Measurements from ENCODE around the gene MAST4. TPM values are rescaled to one million over a fixed set of nuclear protein-coding genes. Genes with fewer than 3 reads are reported as not detected.

The MAST4 gene
- total and polyA plus RNA-seq, 2 donors (not counting 1 experiment from before 2014, with no cell fraction given) = 7.0 to 15.2 TPM

DNA sequence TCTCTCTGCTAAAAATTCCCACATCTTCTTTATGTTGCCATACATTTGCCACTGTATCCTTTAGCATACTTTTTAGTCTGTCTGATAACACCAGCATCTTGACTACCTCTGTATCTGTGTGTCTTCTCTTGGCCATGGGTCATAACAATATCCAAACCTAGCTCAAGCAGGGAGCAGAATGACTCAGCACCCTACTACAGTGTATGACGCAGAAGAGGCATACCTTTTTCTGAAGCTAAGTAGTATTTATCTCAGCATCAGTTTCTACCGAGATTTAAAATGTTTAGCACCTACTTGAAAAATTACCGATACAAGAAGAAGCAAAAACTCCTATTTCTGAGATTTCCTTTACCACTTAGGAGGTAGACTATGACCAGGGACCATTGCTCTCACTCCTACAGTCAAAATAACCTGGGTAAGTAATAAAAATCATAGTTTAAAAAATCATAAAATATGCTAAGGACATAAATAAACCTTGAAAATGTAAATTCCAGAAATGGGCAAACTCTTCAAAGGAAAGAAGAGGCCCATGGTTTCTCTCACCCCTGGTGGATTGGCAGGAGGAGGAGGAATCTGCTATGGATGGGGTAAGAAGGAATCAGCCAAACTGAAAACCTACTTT, 286.5 kb downstream of the MAST4 start:
- Histone ChIP-seq H2AFZ (ENCODE audit: low read length) (no peak overlapping the region), H3K4me1 (ENCODE audit: control insufficient read depth, extremely low read depth, insufficient read depth, low read length) (no peaks in the 10 kb centered on the region), H3K9ac (ENCODE audit: insufficient read depth, low read length) (no peak overlapping the region), H3K4me2 (ENCODE audit: extremely low read depth, insufficient read depth, low read length) (no peak overlapping the region), H3K36me3 (ENCODE audit: control insufficient read depth, insufficient read depth, low read length) (no peaks in the 10 kb centered on the region), H3K27ac (ENCODE audit: insufficient read depth, low read length) (no peak overlapping the region), H3K27me3 (ENCODE audit: control insufficient read depth, insufficient read depth, low read length) (no peaks in the 10 kb centered on the region), H3K4me3 (replicated peaks in 1 of 4; ENCODE audit: control extremely low read depth in 1 of 4, insufficient read depth in 1 of 4, low read depth in 3 of 4, low read length in 4 of 4) (no peak overlapping the region), H4K20me1 (ENCODE audit: control insufficient read depth, extremely low read depth, insufficient read depth, low read length) (no peaks in the 10 kb centered on the region), H3K79me2 (ENCODE audit: control insufficient read depth, insufficient read depth, low read length) (no peaks in the 10 kb centered on the region), H3K9me3 (ENCODE audit: control insufficient read depth, insufficient read depth, low read depth, low read length) (no peaks in the 10 kb centered on the region)
- TF ChIP-seq, protein P1, sequence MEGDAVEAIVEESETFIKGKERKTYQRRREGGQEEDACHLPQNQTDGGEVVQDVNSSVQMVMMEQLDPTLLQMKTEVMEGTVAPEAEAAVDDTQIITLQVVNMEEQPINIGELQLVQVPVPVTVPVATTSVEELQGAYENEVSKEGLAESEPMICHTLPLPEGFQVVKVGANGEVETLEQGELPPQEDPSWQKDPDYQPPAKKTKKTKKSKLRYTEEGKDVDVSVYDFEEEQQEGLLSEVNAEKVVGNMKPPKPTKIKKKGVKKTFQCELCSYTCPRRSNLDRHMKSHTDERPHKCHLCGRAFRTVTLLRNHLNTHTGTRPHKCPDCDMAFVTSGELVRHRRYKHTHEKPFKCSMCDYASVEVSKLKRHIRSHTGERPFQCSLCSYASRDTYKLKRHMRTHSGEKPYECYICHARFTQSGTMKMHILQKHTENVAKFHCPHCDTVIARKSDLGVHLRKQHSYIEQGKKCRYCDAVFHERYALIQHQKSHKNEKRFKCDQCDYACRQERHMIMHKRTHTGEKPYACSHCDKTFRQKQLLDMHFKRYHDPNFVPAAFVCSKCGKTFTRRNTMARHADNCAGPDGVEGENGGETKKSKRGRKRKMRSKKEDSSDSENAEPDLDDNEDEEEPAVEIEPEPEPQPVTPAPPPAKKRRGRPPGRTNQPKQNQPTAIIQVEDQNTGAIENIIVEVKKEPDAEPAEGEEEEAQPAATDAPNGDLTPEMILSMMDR (conservative IDR thresholded peaks at IDR 0.05 in 1 of 2, IDR thresholded peaks at IDR 0.05 in 1 of 2; ENCODE audit: low read depth in 1 of 2, low read length in 2 of 2) = no peak
- no peak for TF ChIP-seq EZH2 (IDR thresholded peaks at IDR 0.05; ENCODE audit: low read length, missing control alignments)
- DNase-seq (ENCODE audit: low read depth in 2 of 2) = peak; percentile 47 to 83

DNA sequence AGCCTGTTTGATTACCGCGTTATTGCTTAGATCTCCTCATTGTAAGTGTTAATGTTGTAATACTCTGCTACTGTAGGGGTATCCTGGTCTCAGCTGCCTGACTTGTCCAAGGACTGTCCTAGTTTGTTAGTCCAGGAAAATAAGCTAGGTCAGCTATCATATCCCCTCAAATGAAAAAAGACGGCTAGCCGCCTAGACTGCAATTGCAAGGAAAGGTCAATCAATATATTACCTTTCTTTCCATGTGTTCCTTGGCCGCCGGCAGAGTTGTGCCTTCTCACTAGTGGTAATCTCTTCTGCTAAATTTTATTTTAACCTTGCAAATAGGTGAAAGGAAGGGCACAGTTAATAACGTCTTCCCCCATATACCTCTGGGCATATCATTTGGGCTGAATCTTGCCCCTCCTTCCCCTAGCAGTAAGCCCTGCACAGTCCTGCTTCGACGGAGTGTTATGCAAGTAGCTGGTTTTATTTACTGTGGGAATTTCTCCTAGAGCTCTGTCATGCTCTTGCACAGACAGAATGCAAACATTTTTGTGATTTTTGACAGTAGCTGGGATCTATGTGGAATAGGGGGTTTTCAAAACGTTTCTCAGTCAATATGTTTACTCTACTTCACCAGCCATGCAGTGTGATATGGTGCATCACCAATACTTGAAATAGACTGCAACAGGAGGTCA, 288.5 kb downstream of the MAST4 start:
- no peak for DNase-seq (ENCODE audit: low read depth in 2 of 2)
- no peak overlapping the region for H3K4me3 ChIP-seq (replicated peaks in 1 of 4; ENCODE audit: control extremely low read depth in 1 of 4, insufficient read depth in 1 of 4, low read depth in 3 of 4, low read length in 4 of 4)
- no peak overlapping the region for H3K4me2 ChIP-seq (ENCODE audit: extremely low read depth, insufficient read depth, low read length)
- no peaks in the 10 kb centered on the region for H3K4me1 ChIP-seq (ENCODE audit: control insufficient read depth, extremely low read depth, insufficient read depth, low read length)
- H3K9me3 ChIP-seq (ENCODE audit: control insufficient read depth, insufficient read depth, low read depth, low read length) = no peaks in the 10 kb centered on the region
- no peaks in the 10 kb centered on the region for H3K27me3 ChIP-seq (ENCODE audit: control insufficient read depth, insufficient read depth, low read length)
- H3K36me3 ChIP-seq (ENCODE audit: control insufficient read depth, insufficient read depth, low read length) = no peaks in the 10 kb centered on the region
- H3K79me2 ChIP-seq (ENCODE audit: control insufficient read depth, insufficient read depth, low read length) = no peaks in the 10 kb centered on the region
- no peaks in the 10 kb centered on the region for H4K20me1 ChIP-seq (ENCODE audit: control insufficient read depth, extremely low read depth, insufficient read depth, low read length)
- TF ChIP-seq EZH2 (IDR thresholded peaks at IDR 0.05; ENCODE audit: low read length, missing control alignments) = no peak
- TF ChIP-seq, protein P1 (conservative IDR thresholded peaks at IDR 0.05 in 1 of 2, IDR thresholded peaks at IDR 0.05 in 1 of 2; ENCODE audit: low read depth in 1 of 2, low read length in 2 of 2) = no peak
- no peak overlapping the region for H3K9ac ChIP-seq (ENCODE audit: insufficient read depth, low read length)
- no peak overlapping the region for H3K27ac ChIP-seq (ENCODE audit: insufficient read depth, low read length)
- no peak overlapping the region for H2AFZ ChIP-seq (ENCODE audit: low read length)

DNA sequence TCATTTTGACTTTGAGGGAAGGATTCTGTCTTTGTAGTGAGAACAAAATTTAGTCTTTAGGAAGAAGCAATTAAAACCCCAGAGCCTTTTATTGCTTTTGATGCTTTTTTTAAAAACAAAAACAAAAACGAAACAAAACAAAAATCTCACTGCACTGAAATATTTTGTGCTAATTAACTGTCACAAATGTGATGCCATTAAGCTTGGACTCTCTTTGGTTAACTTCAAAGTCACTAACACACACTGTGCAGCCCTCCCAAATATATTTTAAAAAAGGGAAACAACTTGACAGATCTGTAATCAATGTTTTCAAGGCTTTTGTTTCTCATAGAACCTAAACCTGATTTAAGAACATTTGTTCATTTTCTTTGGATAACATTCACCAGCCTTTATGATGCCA, 290.7 kb downstream of the MAST4 start:
- H4K20me1 ChIP-seq (ENCODE audit: control insufficient read depth, extremely low read depth, insufficient read depth, low read length) = no peaks in the 10 kb centered on the region
- no peak overlapping the region for H3K9ac ChIP-seq (ENCODE audit: insufficient read depth, low read length)
- H3K27me3 ChIP-seq (ENCODE audit: control insufficient read depth, insufficient read depth, low read length) = no peaks in the 10 kb centered on the region
- DNase-seq (ENCODE audit: low read depth in 2 of 2) = no peak
- TF ChIP-seq, protein P1 (conservative IDR thresholded peaks at IDR 0.05 in 1 of 2, IDR thresholded peaks at IDR 0.05 in 1 of 2; ENCODE audit: low read depth in 1 of 2, low read length in 2 of 2) = no peak
- no peak for TF ChIP-seq EZH2 (IDR thresholded peaks at IDR 0.05; ENCODE audit: low read length, missing control alignments)
- no peaks in the 10 kb centered on the region for H3K79me2 ChIP-seq (ENCODE audit: control insufficient read depth, insufficient read depth, low read length)
- no peak overlapping the region for H2AFZ ChIP-seq (ENCODE audit: low read length)
- H3K9me3 ChIP-seq (ENCODE audit: control insufficient read depth, insufficient read depth, low read depth, low read length) = no peaks in the 10 kb centered on the region
- H3K4me2 ChIP-seq (ENCODE audit: extremely low read depth, insufficient read depth, low read length) = no peak overlapping the region
- H3K27ac ChIP-seq (ENCODE audit: insufficient read depth, low read length) = no peak overlapping the region
- H3K4me3 ChIP-seq (replicated peaks in 1 of 4; ENCODE audit: control extremely low read depth in 1 of 4, insufficient read depth in 1 of 4, low read depth in 3 of 4, low read length in 4 of 4) = no peak overlapping the region
- no peaks in the 10 kb centered on the region for H3K36me3 ChIP-seq (ENCODE audit: control insufficient read depth, insufficient read depth, low read length)
- H3K4me1 ChIP-seq (ENCODE audit: control insufficient read depth, extremely low read depth, insufficient read depth, low read length) = no peaks in the 10 kb centered on the region

Data from fibroblast of lung (primary cell).